SK-N-SH (cell line): ENCODE measurements around the gene TP63. TPM values are rescaled to one million over a fixed set of nuclear protein-coding genes. Genes with fewer than 3 reads are reported as not detected.

Experiments
- CTCF ChIA-PET: fragments of 300-600, 350-600 bp; formaldehyde crosslinking; extraction: SDS; loops from one replicate; lab custom pipeline; 2021; lab: Yijun Ruan, JAX
- POLR2A ChIA-PET: fragments of 350-600 bp; sonication (Branson Sonifier 250); formaldehyde crosslinking; extraction: SDS; loops from one replicate; lab custom pipeline; 2020; ENCODE audit warnings: antibody characterized with exemption, inconsistent platforms; lab: Yijun Ruan, JAX
- DNase-seq: peaks from one replicate; pipeline ENCODE4 v3.0.0; 2012
- H2AFZ ChIP-seq: fragments of 200-600 bp; sonication (generic); 2 replicates; pipeline ENCODE4 v1.8.1; 2016; ENCODE audit warnings: antibody characterized with exemption, mild to moderate bottlenecking, low read depth
- H3F3A ChIP-seq: fragments of 200-600 bp; sonication (generic); replicated peaks from 2 replicates; pipeline ENCODE3; 2016; ENCODE audit warnings: antibody characterized with exemption, mild to moderate bottlenecking; ENCODE audit not compliant: insufficient read depth
- H3K27ac ChIP-seq, 2 experiments: fragments of 200-500 bp in 1 of 2; fragments of 200-600 bp in 1 of 2; sonication (Bioruptor generic) in 1 of 2; sonication (generic), shearing (Covaris generic) in 1 of 2; 2 replicates each; pipeline versions ENCODE4 v1.5.1 to v1.6.1; 2014 to 2016; ENCODE audit warnings: low read depth in 2 of 2, inconsistent platforms in 1 of 2, low read length in 1 of 2, mild to moderate bottlenecking in 1 of 2, mixed read lengths in 1 of 2
- H3K27me3 ChIP-seq: fragments of 200-600 bp; sonication (generic), shearing (Covaris generic); 2 replicates; pipeline ENCODE4 v1.6.1; 2016; ENCODE audit warnings: mixed run types; ENCODE audit not compliant: insufficient read depth
- H3K36me3 ChIP-seq, 2 experiments: fragments of 200-500 bp in 1 of 2; fragments of 200-600 bp in 1 of 2; sonication (Bioruptor generic) in 1 of 2; sonication (generic) in 1 of 2; replicated peaks in 1 of 2; 2 replicates each; pipeline versions ENCODE3 to v1.5.1; 2014 to 2016; ENCODE audit warnings: low read length in 1 of 2, mild to moderate bottlenecking in 1 of 2; ENCODE audit not compliant: insufficient read depth in 2 of 2, control insufficient read depth in 1 of 2
- H3K4me1 ChIP-seq, 2 experiments: fragments of 200-500 bp in 1 of 2; fragments of 200-600 bp in 1 of 2; sonication (Bioruptor generic) in 1 of 2; sonication (generic), shearing (Covaris generic) in 1 of 2; 2 replicates each; pipeline versions ENCODE4 v1.5.1 to v1.6.1; 2014 to 2016; ENCODE audit warnings: low read depth in 1 of 2, low read length in 1 of 2, mixed run types in 1 of 2; ENCODE audit not compliant: insufficient read depth in 2 of 2, control insufficient read depth in 1 of 2
- H3K4me2 ChIP-seq: fragments of 200-600 bp; sonication (generic), shearing (Covaris generic); 2 replicates; pipeline ENCODE4 v1.6.1; 2017; ENCODE audit warnings: mixed run types
- H3K4me3 ChIP-seq, 2 experiments: fragments of 200-500 bp in 1 of 2; fragments of 200-600 bp in 1 of 2; sonication (Bioruptor generic) in 1 of 2; sonication (generic), shearing (Covaris generic) in 1 of 2; 2 replicates each; pipeline versions ENCODE4 v1.5.1 to v1.8.1; 2014 to 2016; ENCODE audit warnings: low read depth in 2 of 2, inconsistent platforms in 1 of 2, low read length in 1 of 2, mild to moderate bottlenecking in 1 of 2, mixed read lengths in 1 of 2, moderate library complexity in 1 of 2
- H3K79me2 ChIP-seq: fragments of 200-600 bp; sonication (generic); 2 replicates; pipeline ENCODE4 v1.8.1; 2017; ENCODE audit warnings: mild to moderate bottlenecking; ENCODE audit not compliant: insufficient read depth
- H3K9ac ChIP-seq: fragments of 200-600 bp; sonication (generic); 2 replicates; pipeline ENCODE4 v1.6.1; 2017; ENCODE audit warnings: mixed run types
- H3K9me2 ChIP-seq: fragments of 200-600 bp; sonication (generic); 2 replicates; pipeline ENCODE4 v1.6.1; 2017; ENCODE audit warnings: mixed run types
- H3K9me3 ChIP-seq: fragments of 200-600 bp; sonication (generic); 2 replicates; pipeline ENCODE4 v1.6.1; 2017; ENCODE audit warnings: mixed run types, mild to moderate bottlenecking, moderate library complexity
- H4K20me1 ChIP-seq: fragments of 200-600 bp; sonication (generic); 2 replicates; pipeline ENCODE4 v1.6.1; 2017; ENCODE audit warnings: mild to moderate bottlenecking, mixed run types; ENCODE audit not compliant: insufficient read depth
- ELF1 ChIP-seq: IDR thresholded peaks from 2 replicates; pipeline ENCODE4 v1.4.0; 2012
- EP300 ChIP-seq, 2 experiments: IDR thresholded peaks; 2 replicates each; pipeline versions ENCODE4 v1.4.0 to v1.6.1; 2012; ENCODE audit warnings: borderline replicate concordance in 1 of 2, low read depth in 1 of 2, low read length in 1 of 2
- FOSL2 ChIP-seq: IDR thresholded peaks from 2 replicates; pipeline ENCODE4 v1.4.0; 2012; ENCODE audit warnings: low read depth, mild to moderate bottlenecking, moderate library complexity, borderline replicate concordance
- FOXM1 ChIP-seq: IDR thresholded peaks from 2 replicates; pipeline ENCODE4 v1.4.0; 2012; ENCODE audit warnings: low read depth, mild to moderate bottlenecking
- GATA2 ChIP-seq: sonication (generic); formaldehyde crosslinking; IDR thresholded peaks from 2 replicates; pipeline ENCODE4 v1.5.0; 2020; ENCODE audit warnings: mild to moderate bottlenecking, missing genetic modification reagents
- IRF3 ChIP-seq: fragments of 150-350 bp; IDR thresholded peaks from 2 replicates; pipeline ENCODE4 v1.6.1; 2016; ENCODE audit warnings: mild to moderate bottlenecking, low read depth, low read length
- JUND ChIP-seq: IDR thresholded peaks from 2 replicates; pipeline ENCODE4 v1.4.0; 2012
- MXI1 ChIP-seq: IDR thresholded peaks from 2 replicates; pipeline ENCODE4 v1.6.1; 2012; ENCODE audit warnings: mild to moderate bottlenecking, low read depth, low read length, improper control_type of control experiment
- NRF1 ChIP-seq: IDR thresholded peaks from 2 replicates; pipeline ENCODE4 v1.6.1; 2012; ENCODE audit warnings: low read depth, mild to moderate bottlenecking, low read length
- RCOR1 ChIP-seq: fragments of 150-350 bp; IDR thresholded peaks from 2 replicates; pipeline ENCODE4 v1.6.1; 2017; ENCODE audit warnings: antibody characterized with exemption, low read length
- REST ChIP-seq: IDR thresholded peaks from 2 replicates; pipeline ENCODE4 v1.6.1; 2012; ENCODE audit warnings: mild to moderate bottlenecking, low read depth, low read length, moderate library complexity
- RXRA ChIP-seq: IDR thresholded peaks from 2 replicates; pipeline ENCODE4 v1.4.0; 2012; ENCODE audit warnings: low read depth, mild to moderate bottlenecking, borderline replicate concordance
- SIN3A ChIP-seq: IDR thresholded peaks from 2 replicates; pipeline ENCODE4 v1.6.1; 2012; ENCODE audit warnings: low read depth, mild to moderate bottlenecking, low read length, moderate library complexity, borderline replicate concordance
- SMC3 ChIP-seq: IDR thresholded peaks from 2 replicates; pipeline ENCODE4 v1.6.1; 2012; ENCODE audit warnings: low read depth, low read length, improper control_type of control experiment
- TEAD4 ChIP-seq: IDR thresholded peaks from 2 replicates; pipeline ENCODE4 v1.4.0; 2012; ENCODE audit warnings: mild to moderate bottlenecking, borderline replicate concordance; ENCODE audit not compliant: insufficient read depth
- USF2 ChIP-seq: fragments of 150-350 bp; IDR thresholded peaks from 2 replicates; pipeline ENCODE4 v1.6.1; 2017; ENCODE audit warnings: antibody characterized with exemption, low read length, low read depth, borderline replicate concordance
- ZBTB33 ChIP-seq: IDR thresholded peaks from 2 replicates; pipeline ENCODE4 v1.4.0; 2012; ENCODE audit warnings: low read depth, borderline replicate concordance
- WGBS: methylation state at CpG from one replicate; pipeline ENCODE4 v1.1.6; 2017; ENCODE audit warnings: low lambda C conversion rate; 5-methylcytosine and 5-hydroxymethylcytosine counted together
- polyA plus RNA-seq, 3 experiments: library from polyadenylated mRNA; depleted of rRNA; stranded (reverse); fragments of >200 nt; gene quantifications; 2 replicates each; pipeline ENCODE4 v1.2.3, GENCODE V29; 2012
- TF ChIP-seq, protein P1 (sequence below): IDR thresholded peaks from 2 replicates; pipeline ENCODE4 v1.4.0; 2012; ENCODE audit warnings: low read depth, borderline replicate concordance
- TF ChIP-seq, protein P2 (sequence below): fragments of 200-600 bp; sonication (generic); IDR thresholded peaks from 2 replicates; pipeline ENCODE4 v1.6.1; 2017; ENCODE audit warnings: antibody characterized with exemption, mild to moderate bottlenecking, moderate library complexity

TP63 gene
- polyA plus RNA-seq, 1 of the 3 experiments (the other 2 are of a cell fraction) = not detected

DNA sequence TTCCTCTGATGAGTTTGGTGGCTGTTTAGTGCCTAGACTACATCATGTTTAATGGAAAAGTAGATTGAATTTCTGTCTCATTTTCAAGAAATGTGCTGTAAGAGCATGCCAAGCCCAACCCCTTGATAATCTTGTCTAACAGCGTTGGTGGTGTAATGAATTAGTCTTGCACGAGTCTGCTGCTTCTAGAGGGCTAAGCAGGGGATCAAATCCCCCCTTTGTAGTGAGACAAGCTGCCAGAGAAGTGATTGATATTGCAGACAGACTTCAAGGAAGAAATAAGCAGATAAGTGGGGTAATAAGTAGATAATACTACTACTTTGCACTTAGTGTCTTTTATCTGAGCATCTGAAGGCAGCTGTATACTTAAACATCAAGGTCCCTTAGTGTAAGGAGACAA is 141.4 kb downstream of the TP63 start:
- no peaks in the 10 kb centered on the region for H3K36me3 ChIP-seq
- no peaks in the 10 kb centered on the region for H3K79me2 ChIP-seq
- no peak for DNase-seq
- no peaks in the 10 kb centered on the region for H3K27me3 ChIP-seq
- no peak overlapping the region for H3K9ac ChIP-seq
- no peak overlapping the region for H3K4me3 ChIP-seq
- no peaks in the 10 kb centered on the region for H4K20me1 ChIP-seq
- H3K4me2 ChIP-seq = no peak overlapping the region
- no peaks in the 10 kb centered on the region for H3K9me3 ChIP-seq
- TF ChIP-seq JUND (no peak), SMC3 (no peak), MXI1 (no peak), IRF3 (no peak), RCOR1 (no peak), ELF1 (no peak), USF2 (no peak), REST (no peak), GATA2 (CRISPR knock-in tag) (no peak), EP300 (IDR thresholded peaks at IDR 0.05; ENCODE audit: borderline replicate concordance in 1 of 2, low read depth in 1 of 2, low read length in 1 of 2) (no peak), TEAD4 (no peak), NRF1 (no peak), RXRA (no peak), SIN3A (no peak), FOSL2 (no peak), ZBTB33 (no peak), FOXM1 (no peak)
- TF ChIP-seq, protein P1, sequence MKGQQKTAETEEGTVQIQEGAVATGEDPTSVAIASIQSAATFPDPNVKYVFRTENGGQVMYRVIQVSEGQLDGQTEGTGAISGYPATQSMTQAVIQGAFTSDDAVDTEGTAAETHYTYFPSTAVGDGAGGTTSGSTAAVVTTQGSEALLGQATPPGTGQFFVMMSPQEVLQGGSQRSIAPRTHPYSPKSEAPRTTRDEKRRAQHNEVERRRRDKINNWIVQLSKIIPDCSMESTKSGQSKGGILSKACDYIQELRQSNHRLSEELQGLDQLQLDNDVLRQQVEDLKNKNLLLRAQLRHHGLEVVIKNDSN = no peak
- TF ChIP-seq, protein P2, sequence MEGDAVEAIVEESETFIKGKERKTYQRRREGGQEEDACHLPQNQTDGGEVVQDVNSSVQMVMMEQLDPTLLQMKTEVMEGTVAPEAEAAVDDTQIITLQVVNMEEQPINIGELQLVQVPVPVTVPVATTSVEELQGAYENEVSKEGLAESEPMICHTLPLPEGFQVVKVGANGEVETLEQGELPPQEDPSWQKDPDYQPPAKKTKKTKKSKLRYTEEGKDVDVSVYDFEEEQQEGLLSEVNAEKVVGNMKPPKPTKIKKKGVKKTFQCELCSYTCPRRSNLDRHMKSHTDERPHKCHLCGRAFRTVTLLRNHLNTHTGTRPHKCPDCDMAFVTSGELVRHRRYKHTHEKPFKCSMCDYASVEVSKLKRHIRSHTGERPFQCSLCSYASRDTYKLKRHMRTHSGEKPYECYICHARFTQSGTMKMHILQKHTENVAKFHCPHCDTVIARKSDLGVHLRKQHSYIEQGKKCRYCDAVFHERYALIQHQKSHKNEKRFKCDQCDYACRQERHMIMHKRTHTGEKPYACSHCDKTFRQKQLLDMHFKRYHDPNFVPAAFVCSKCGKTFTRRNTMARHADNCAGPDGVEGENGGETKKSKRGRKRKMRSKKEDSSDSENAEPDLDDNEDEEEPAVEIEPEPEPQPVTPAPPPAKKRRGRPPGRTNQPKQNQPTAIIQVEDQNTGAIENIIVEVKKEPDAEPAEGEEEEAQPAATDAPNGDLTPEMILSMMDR = no peak
- H2AFZ ChIP-seq = no peak overlapping the region
- CTCF ChIA-PET = no interaction called here
- 0% methylated on average over 2 of the region's 2 CpGs for WGBS
- no peaks in the 10 kb centered on the region; a peak in 1 of 4 replicates for H3K4me1 ChIP-seq
- H3F3A ChIP-seq = no peaks in the 10 kb centered on the region
- no peak overlapping the region for H3K27ac ChIP-seq
- H3K9me2 ChIP-seq = no peaks in the 10 kb centered on the region
- POLR2A ChIA-PET = no interaction called here
